ENCODE results near the gene MED4.

GRCh38 chr13:48125794-48126228 is 30.9 kb upstream of the MED4 start:
- TF ChIP-seq POLR2A (IDR thresholded peaks at IDR 0.05; ENCODE audit: low read depth, low read length) (no peak), POLR2AphosphoS5 (IDR thresholded peaks at IDR 0.05; ENCODE audit: low read depth, low read length) (no peak), TAF1 (IDR thresholded peaks at IDR 0.05; ENCODE audit: borderline replicate concordance, low read depth, low read length) (no peak)

Measured in GM12892 (cell line).